NCI-H146 treated with DMSO at 0.1 percent for 48 hours (cell line): Measurements from ENCODE around the gene CUBN.

Source experiments
- DNase-seq: peaks from one replicate; lab custom pipeline; 2025; ENCODE audit not compliant: unreplicated experiment; lab: John Stamatoyannopoulos, UW

CUBN gene

DNA sequence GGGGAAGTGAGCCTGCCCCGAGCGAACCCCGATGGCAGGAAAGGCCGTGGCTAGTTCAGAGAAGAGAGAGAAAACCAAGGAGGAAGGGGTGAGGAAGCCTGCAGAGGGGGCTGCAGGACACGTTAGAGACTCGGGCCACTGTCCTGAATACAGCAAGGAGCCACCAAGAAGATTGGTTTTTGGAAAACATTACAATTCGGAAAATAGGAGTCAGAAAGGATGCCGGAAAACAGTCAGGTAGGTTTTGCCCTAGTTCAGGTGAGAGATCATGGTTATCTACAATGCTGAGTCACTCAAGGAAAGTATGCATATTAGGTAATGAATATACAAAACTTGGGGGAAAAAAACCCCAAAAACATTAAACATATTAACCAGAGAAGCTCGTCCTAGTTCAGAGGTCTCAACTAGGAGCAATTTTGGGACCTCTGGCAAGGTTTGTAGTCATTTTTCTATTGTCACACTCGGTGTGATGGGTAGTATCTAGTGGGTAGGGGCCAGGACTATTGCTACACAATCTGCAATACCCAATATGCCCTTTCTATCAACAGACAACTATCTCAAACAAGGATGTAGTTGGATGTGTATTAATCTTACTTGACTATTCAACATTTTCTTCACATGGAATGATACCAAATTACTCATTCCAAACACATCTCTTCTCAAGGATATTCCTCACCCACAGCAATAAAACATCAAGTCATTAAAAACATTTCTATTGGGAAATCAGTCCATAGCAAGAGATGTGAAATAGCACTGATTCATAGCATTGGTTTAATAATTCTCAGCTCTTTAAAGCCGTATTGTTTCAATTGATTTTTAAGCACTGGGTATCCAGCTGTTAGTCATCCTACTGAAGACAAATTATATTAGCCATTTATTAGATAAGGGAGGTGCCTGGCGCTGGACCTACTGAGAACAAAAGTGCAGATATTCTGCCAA lies 238.0 kb downstream of the CUBN start:
- no peak for DNase-seq

DNA sequence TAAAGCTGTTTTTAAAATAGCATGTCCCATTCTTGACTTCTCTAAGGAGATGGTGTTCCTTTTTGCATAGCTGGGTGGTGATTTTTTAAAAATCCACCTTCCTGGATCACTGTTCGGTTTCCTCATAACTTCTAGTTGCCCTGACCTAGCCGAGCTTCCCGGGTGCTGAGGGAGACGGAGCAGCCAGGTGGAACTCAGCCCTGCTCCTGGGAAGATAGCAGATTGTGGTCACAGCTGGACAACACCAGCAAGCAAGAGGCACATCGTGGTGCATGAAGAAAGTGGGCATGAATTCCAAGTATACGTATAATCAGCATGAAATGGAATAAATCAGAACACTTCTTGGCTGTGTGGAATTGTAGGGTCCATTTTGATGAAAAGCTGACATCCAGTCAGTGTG lies 238.9 kb downstream of the CUBN start:
- no peak for DNase-seq

DNA sequence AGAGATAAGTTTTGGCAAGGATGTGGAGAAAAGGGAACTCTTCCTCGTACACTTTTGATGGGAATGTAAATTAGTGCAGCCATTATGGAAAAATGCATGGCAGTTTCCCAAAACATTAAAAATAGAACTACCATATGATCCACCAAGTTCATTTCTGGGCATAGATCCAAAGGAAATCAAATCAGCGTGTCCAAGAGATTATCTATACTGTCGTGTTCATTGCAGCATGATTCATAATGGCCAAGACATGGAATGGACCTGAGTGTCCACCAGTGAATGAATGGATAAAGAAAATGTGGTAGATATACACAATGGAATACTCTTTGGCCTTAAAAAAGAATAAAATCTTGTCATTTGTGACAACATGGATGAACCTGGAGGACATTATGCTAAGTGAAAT lies 242.0 kb downstream of the CUBN start:
- no peak for DNase-seq

DNA sequence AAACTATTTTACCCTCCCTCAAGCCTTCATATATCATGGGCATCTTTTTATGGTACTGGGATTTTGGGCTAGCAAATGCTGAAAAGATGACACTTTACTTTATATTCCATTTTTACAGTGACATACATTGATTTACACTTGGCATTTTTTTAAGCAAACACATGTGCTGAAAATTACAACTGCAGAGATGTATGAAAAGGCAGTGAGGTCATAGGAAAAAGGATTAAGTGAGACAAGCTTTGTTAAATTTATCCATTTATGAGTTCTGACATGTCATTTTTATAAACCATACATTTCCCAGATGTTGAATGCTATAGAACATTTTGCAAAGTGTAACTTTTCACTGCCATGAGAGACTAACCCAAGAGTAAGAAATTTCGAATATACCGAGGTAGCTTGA lies 243.6 kb downstream of the CUBN start:
- DNase-seq, result no peak

DNA sequence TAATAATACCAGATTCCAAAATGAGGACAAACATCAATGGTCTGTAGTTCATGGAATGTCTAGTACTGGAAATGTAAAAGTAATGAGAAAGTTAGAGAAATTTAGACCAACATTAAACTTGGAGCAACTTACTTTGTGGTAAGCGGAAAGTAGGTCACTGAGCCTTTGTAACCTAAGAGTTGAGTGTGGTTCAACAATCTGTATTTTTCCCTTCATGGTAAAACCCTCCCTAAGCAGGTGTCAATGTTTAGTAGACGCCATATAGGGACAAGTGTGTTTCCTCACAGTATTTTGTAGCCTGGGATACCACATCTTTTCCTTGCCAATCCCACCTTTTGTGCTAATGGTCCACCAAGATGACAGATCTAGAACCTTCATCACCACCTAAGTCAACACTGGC lies 245.1 kb downstream of the CUBN start:
- no peak for DNase-seq

DNA sequence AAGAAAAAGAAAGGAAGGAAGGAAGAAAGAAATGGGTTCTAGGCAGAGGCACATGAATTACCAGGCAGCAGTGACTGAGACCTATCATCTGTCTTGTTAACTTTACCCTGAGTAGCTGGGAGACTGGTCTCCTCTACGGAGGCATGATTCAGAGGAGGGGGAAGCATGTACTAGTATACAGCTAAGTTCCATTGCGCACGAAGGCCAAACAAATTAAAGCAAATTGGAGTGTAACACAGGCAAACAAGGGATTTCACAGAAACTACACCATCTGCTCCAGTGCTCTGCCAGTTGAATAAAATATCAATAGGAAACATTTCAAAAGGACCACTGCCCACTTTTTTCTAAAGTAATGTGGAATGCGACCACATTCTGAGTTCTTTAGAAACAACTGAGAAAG lies 246.5 kb downstream of the CUBN start:
- DNase-seq, result no peak

DNA sequence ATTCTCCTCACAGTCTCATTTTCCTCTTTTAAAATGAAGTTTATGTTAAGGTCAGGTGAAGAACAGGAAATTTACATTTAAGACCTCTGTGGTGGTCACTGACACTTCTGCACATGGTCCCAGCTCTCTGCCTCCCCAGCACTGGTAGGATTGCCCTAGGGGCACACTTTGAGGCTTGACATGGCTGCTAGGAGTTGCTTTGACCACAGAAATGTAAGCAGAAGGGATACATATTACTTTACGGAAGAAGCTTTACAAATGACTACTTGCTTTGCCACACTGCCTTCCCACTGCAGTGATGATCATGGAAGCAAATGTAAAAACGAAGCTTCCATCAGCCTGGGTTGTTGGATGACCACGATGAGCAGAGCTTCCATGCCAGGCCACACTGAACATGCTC lies 259.3 kb downstream of the CUBN start:
- DNase-seq, result no peak

DNA sequence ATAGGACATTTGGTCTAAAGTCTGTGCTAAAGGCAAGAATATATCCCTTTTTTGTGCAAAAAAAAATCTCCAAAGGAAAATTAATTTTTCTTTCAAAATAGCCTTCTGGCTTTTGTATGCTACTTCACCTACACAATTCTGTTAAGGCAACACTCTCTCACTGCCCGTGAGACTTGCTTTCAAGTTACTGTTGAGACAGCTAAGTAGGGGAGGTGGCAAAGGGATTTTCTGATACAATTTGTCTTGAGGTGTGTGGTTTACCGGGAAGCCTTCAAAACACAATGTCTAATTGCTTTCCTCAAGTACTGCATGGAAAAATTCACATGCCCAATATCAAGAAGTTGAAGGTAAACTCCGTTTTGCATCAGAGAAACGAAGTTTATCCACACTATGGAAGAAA lies 261.6 kb downstream of the CUBN start:
- DNase-seq, result no peak

DNA sequence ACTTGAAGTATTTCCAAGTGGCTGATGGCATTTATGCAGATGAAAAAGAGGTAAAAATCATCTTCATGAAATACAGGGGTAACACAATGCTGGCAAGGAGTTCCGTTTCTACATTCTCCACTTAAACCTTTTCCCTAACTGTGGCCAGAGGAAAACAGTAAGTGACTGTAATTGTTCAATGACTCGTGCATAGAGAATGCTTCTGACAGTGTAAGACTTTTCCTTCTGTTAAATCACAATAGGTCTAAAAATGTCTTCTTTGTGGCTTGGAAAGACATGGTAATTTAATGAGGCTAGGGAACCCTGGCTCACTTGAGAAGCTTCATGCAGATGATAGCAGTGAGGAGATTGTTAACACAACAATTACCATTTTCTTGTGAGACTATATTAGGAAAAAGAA lies 262.1 kb downstream of the CUBN start:
- no peak for DNase-seq

DNA sequence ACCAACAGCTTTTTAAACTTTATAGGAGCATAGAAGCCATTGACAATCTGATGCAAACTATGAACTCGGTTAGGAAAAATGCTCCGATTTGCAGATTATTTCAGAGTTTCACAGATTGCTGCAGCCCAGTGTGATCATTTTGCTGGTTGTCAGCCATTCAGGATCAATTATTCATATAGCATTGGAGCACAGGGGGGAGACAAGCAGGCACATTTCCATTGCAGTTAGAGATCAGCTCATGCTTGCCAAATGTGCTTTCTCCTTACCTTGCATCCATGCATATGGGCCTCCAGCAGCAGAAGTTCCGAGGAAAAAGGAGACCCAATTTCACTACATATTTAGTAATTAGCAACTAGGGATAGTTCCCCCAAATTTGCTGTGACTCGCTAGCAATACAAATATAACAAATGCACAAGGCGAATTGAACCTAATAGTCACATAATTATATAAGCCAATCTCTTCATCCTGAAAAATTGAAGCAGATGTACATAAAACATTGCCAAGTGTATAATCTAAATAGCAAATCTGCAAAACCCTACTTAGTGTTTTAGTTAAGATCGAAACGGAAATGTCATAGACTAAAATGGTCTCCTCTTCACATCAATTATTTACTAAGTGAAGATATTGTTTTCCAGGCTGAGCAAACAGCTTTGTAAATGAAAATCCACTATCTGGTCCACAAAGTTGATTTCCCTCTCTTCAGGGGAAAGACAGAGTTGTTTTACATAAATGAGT lies 262.9 kb downstream of the CUBN start:
- DNase-seq, result no peak

DNA sequence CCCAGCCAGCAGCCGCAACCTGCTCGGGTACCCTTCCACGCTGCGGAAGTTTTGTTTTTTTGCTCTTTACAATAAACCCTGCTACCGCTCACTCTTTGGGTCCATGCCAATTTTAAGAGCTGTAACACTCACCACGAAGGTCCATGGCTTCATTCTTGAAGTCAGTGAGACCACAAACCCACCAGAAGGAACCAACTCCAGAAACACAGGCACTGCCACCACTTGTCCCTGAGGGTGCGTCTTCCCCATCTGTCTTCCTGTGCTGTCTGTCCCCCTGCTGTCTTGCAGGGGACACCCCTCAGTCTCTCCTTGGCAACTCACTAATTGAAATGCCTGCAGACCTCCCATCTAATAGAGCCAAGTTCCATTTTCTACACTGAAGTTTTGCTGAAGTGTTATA lies 263.8 kb downstream of the CUBN start:
- DNase-seq, result no peak

DNA sequence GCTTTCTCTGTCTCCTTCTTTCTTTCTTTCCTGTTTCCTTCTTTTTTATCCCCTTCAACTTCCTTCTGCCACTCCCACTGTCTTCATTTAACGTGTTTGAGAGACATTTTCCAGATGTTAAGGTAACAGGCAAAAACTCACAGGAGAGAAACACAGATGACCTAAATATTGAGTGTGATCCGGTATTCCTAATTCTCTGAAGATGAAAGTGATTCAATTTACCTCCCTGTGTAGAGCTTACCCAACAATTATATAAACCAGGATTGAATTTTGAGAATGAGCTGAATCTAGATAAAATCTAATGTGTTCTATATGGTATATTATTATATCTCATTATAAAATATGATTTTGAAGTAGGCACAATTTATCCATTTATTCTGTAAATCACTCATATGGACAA lies 265.8 kb downstream of the CUBN start:
- no peak for DNase-seq

DNA sequence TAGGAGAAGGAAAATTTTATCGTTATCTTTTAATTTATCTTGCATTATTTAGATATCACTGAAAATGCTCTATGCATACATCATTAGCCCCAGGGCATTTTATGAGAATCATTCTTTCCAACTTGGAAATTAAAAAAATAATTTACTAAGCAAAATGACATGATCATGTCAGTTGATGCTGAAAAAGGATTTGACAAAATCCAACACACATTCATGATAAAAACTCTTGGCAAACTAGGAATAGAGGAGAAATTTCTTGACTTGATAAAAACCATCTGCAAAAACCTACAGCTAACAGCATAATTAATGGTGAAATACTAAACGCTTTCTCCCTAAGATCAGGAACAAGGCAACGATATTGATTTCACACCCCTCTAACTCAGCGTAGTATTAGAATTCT lies 272.2 kb downstream of the CUBN start:
- no peak for DNase-seq

DNA sequence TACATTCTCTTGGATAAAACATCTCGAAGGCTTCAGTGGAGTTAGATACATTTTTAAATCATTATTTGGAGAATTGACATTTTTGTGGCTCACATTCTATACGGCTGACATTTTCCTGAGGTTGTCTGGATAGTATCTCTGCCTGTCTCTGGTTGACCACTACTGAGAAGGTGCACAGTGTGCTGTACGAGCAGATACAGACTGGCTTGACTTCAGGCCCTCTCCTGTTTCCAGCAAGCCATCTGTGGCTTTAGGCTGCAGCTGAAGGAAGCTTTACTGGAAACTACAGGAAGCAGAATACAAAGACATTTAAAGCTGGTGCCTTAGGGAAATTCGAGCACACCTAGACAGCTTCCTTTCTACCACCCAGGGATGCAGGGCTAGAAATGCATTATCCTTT lies 273.0 kb downstream of the CUBN start:
- no peak for DNase-seq

DNA sequence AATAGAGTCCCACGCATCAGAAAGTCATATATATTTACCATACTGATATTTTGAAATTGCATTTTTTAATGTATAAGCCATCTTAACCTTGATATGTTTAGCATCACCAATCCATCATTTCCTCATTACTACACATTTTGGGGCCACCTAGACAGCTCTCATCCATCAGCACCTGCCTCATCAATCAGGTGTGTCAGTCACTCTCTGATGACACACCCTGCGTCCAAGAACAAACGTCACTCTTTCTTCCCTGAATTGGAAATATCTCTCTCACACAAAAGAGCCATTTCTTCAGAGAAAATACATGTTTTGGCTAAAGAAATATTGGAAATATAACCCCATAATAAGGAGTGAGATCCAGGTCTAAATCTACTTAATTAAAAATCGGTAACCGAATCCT lies 273.5 kb downstream of the CUBN start:
- DNase-seq, result no peak

DNA sequence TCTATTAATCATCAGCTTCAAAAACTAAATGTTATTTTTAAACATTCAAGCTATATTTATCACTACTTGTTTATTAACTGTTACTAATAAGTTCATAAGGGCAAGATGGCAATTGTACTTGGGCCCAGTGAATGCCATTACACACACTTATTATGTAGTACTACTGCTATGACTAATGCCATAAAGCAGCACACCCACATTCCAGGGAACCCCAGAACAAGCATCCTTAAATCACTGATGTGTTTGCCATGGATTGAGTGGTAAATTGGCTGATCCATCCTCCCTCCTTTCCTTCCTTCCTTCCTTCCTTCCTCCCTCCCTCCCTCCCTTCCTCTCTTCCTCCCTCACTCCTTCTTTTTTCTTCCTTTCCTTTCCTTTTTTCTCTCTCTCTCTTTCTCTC lies 275.0 kb downstream of the CUBN start:
- DNase-seq, result no peak

DNA sequence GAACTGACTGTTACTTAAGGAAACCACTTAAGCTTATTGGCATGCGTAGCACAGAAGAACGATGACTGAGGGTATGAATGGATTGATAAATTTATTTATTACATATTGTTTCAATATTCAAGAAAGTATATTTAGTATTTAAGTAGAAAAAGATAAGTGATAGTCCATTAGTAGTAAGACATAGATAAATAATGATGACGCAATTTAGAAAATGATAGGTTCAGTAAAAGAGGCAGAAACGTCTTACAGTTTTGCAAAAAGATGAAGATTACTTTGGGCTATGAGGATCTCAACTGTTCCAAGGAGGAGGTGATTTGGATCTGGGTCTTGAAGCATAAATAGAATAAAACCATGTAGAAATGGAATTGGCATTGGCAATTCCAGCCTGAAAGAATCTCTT lies 275.8 kb downstream of the CUBN start:
- DNase-seq, result no peak

DNA sequence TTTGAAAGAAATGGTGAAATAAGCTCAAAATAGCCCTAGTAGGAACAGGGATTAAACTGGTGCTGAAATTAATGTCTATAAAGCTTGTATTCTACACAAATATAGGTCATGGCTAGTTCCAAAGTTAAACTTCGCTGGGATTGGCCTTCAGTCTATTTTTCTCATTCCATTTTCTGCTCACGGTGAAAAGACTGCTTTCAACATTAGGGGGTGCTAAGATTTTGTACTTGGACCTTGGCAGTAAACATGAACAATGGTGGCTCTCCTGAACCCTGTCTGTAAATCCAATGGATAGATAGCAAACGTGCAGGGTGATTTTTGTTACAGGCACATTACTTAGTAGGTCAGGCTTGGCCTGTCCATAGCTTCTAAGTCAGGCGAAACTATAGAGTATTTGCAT lies 276.4 kb downstream of the CUBN start:
- no peak for DNase-seq

DNA sequence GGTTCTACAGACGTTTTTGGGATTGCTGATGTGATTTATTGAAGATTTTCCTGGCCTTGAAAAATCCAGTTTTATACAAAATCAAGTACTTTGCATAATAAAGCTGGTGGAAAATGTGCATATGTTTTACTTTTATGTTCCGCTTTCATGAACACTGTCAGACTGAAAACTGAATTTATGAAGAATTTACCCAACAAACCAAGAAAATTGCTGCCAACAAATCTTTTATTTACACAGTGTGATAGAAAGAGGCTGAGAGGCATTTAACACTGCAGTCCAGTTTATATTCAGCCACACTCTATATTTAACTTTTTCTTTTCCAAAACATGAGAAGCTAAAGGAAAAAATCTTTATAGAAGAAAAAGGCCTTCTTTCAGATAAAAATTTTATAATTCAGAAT lies 277.0 kb downstream of the CUBN start:
- DNase-seq, result no peak

DNA sequence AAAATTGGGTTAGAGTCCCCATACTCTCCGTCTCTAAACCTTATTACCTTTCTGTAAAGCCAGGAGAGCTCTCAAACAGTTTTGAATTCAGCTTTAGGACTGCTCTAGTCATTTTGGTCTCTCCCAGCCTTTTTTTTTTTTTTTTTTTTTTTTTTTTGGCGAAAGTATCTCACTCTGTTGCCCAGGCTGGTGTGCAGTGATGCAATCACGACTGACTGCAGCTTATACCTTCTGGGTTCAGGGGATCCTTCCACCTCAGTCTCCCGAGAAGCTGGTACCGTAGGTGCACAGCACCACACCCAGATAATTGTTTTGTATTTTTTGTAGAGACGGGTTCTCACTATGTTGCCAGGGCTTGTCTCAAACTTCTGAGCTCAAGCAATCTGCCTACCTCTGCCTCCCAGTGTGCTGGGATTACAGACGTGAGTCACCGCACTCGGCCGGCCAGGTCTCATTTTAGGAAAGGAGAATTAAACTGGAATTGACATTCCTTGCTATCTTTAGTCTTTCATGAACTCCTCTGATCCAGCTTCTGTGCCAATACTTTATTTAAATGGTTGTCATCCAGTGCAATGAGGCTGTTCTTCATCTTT lies 281.0 kb downstream of the CUBN start:
- DNase-seq, result no peak

DNA sequence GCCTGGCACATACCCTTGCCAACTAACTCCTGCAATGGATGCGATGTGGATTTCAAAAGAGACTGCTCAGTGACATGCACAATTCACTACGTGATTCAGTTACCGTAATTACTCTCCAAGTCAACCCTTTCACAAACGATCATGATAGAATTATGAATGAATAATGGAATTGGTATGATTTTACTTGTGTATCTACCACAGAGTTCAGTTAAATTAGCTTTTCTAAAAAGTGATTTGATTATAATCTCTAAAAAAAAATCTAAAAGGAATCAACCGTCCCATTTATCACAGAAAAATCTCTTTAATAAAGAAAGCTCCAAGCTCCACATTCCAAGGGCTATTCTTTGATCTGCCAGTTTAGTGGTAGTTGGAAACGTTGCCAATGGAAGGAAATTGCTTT lies 282.0 kb downstream of the CUBN start:
- DNase-seq, result no peak

DNA sequence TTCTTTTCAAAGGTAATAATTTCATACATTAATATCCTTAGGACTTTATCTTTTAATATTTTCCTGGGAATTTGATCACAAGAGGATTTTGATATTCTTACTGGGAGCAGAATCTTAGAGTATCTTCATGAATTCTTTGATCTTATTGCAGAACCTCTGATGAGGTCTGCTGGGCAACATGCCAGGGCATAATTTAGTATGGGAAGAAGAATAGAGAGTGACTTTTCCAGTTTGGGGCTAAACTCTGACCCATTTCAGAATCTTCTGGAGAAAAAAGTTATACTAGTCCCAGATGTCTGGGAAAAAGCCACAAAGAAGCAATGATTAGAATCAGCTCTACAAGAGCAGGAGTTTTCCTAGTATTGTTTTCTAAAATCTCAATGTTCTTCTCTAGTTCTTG lies 284.4 kb downstream of the CUBN start:
- no peak for DNase-seq
